ENCODE data around the gene QSOX1.
"Not testable (repeated sequence)": the region's sequence is repeated elsewhere in the genome, so short reads cannot be mapped to it uniquely, and the experiment has no call there.

The QSOX1 gene, protein sequence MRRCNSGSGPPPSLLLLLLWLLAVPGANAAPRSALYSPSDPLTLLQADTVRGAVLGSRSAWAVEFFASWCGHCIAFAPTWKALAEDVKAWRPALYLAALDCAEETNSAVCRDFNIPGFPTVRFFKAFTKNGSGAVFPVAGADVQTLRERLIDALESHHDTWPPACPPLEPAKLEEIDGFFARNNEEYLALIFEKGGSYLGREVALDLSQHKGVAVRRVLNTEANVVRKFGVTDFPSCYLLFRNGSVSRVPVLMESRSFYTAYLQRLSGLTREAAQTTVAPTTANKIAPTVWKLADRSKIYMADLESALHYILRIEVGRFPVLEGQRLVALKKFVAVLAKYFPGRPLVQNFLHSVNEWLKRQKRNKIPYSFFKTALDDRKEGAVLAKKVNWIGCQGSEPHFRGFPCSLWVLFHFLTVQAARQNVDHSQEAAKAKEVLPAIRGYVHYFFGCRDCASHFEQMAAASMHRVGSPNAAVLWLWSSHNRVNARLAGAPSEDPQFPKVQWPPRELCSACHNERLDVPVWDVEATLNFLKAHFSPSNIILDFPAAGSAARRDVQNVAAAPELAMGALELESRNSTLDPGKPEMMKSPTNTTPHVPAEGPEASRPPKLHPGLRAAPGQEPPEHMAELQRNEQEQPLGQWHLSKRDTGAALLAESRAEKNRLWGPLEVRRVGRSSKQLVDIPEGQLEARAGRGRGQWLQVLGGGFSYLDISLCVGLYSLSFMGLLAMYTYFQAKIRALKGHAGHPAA

DNA sequence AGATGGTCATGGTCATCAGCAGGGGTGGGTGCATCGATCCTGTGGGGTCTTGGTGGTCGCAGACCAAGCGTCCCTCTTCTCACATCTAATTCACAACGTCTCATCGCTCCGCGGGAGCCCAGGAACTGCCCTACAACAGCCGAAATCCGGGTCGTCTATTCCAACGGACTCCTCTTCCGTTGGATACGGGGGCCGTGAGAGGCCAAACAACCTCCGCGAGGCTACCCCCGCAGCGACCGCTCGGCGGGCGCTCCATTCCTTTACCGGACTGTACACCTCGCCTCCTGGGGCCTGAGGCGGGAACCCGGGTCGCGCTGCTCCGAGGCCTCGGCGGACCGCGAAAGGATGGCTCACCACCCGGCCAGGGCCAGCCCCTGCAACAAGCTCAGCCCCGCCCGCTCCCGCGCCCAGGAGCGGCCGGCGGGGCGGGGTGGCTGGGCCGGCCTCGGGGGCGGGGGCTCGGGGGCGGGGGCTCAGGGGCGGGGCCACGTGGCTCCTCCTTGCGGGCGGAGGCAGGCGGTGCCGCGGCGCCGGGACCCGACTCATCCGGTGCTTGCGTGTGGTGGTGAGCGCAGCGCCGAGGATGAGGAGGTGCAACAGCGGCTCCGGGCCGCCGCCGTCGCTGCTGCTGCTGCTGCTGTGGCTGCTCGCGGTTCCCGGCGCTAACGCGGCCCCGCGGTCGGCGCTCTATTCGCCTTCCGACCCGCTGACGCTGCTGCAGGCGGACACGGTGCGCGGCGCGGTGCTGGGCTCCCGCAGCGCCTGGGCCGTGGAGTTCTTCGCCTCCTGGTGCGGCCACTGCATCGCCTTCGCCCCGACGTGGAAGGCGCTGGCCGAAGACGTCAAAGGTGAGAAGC, at the start of gene QSOX1:
Gene QSOX1 (plus strand): TSS at position 545 of the 857 bp plus-strand sequence. CDS start 39 bp downstream, at position 584.
- peak; percentile 74 for DNase-seq (ENCODE audit: low read depth, low spot score)

DNA sequence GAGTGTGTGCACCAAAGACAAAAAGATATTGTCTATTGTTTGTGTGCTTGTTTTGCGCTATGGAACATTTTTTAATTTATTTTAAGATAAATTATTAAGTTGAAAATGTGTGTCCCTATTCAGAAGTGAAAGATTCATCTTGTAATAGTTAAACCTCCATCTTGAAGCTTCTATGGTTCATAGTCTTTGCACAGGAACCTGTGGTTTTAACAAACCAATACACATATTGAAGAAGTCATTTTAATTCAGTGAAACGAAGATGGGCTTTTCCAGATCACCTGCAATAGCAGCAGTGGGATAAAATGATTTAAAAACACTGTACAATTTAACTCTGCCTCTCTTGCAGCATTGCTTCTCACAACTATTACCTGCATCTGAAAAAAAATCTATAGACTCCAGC, 42.6 kb upstream of the QSOX1 start:
- DNase-seq (ENCODE audit: low read depth, low spot score): no peak

DNA sequence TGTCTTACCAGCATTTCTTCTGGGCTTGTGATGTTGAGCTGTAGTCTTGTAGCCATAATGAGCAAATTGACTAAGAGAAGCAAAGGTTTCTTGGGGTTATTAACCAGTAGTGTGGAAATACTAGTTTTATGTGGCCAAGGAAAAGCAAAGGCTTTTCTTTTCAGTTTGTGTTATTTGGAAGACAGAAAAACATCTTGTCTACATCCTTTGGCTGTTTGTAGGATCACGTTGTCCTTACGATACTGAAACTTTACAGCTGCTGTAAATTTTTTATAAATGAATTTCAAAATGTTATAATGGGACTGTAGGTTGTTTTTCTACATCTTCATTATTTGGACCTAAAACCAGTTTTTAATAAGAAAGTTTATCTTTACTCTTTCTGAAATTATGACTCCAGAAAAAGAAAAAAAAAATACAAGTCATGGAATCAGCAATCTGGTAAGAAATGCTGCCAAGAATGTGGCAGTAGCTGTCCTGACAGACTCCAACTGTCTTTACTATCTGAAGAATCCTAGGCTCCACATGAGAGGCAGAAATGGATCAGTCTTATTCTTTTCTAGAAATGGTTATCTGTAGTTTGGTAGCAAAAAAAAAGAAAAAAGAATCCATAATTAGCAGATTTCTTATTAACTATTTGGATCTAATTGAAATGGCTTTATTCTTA, 41.6 kb upstream of the QSOX1 start:
- DNase-seq (ENCODE audit: low read depth, low spot score): no peak

DNA sequence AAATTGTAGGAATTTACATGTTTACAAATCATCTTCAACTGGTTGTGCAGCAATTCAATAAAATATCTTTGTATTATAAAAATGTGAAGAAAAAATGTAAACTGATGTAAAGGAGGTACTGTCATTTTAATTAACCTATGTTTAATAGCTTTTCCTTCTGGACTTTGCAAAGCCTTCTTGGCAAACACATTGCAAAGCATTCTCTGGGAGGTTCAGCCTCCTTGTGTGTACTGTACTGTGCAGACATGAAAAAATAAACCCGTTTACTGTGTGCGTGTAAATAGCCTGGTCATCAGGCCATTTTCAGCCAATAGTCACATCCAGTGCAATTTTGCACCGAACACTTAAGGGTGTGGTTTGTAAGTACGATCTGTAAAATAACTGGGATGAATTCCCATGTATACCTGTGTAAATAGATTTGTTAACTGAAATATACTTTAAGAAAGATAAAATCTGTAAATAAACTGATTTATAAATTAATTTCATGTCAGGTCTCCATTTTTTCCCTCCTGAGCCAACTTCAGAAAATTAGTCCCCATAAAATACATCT, 40.2 kb upstream of the QSOX1 start:
- DNase-seq (ENCODE audit: low read depth, low spot score): no peak

DNA sequence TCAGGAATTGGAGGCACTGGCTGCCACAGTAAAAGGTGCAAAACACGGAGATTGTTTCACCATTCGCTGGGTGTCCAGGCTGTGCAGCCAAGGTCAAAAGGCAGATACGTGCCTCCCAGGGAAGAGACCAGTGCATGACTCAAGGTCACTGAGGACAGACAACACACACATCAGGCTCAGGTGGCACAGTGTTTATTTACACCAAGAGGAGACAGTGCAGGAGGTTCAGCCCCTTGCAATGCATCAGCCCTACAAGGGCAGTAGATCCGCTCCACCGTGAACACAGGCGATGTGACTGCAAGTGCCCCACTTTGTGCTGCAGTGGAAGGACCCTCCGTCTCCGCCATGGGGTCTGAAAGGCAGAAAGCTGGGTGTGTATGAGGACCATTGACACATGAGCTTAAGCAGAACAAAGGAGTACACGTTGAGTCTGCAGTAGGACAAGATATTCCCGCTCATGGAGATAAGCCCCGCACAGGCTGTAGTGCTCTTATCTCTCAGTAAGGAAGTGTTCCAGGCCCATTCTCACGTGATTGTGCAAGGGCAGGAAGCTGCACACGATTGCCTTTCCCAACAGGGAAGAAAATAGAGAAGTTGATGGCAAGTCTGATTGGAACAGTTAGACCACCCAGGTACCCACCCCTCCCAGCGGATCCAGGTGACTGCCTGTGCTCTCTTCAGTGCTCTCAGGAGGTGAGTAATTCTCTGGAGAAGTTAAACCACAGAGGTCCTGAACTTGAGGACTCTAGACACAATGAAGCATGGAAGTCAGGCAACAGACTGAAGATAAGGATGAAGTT, 37.5 kb upstream of the QSOX1 start:
- no peak for DNase-seq (ENCODE audit: low read depth, low spot score)

DNA sequence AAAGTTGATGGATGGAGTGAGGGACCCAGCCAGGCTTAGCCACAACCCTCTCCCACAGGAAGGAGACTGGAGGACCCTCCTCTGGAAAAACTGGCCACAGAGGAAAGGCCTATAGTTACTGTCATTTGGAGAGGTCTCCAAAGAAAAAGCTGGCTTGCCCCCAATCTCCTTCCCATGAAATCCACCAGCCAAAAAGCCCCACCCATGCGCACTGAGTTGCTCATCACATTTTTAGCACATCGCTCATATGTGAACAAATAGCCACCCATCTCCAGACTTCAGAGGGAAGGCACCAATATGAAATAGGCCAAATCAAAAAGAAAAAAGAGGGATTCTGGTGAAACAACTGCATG, 36.9 kb upstream of the QSOX1 start:
- DNase-seq (ENCODE audit: low read depth, low spot score): no peak

DNA sequence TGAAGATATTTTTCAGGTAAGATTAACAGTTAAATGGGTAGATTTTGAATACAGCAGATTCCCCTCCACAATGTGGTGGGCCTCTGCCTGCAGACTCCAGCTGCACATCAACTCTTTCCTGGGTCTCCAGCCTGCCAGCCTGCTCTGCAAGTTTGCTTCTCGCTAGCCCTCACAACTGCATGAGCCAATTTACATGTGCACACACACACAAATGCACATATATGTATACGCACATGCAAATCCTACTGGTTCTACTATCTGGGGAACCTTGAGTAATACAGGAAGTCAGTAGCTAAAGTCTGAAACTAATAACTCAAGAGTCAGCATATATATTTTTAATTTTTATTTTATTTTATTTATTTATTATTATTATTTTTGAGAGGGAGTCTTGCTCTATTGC, 34.8 kb upstream of the QSOX1 start:
- no peak for DNase-seq (ENCODE audit: low read depth, low spot score)

DNA sequence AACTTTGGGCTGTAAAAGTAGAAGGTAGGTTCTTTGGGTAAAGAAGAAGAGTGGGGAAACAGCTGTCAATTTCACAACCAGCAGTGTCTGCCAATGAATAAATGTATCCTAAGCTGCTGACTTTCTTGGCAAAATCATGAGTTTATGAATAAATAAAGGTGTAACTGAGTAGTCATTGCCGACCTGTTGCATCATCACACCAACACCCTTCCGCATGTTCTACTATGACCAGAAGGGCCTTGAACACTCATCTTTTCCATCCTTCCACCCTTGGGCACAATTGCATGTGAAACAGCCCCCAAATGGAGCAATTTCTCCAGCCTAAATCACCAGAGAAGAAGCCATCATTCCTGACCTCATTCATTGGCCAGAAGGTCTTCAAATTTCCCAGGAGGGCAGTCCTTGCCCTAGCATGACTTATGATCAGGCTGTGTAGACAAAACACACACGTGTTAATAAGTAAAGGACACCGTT, 31.2 kb upstream of the QSOX1 start:
- DNase-seq (ENCODE audit: low read depth, low spot score): no peak

DNA sequence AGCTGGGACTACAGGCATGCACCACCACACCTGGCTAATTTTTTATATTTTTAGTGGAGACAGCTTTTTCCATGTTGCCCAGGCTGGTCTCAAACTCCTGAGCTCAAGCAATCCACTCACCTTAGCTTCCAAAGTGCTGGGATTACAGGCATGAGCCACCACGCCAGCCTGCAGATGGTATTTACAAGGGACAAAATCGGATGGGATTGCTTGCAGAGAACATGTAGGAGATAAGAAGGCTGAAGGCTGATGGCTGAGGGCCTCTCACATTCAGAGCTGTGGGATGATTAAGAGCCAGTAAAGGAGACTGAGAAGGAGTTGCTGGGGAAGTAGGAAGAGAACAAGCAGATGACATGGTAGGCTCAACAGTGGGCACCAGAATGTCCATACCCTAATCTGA, 24.0 kb upstream of the QSOX1 start:
- DNase-seq (ENCODE audit: low read depth, low spot score): no peak

DNA sequence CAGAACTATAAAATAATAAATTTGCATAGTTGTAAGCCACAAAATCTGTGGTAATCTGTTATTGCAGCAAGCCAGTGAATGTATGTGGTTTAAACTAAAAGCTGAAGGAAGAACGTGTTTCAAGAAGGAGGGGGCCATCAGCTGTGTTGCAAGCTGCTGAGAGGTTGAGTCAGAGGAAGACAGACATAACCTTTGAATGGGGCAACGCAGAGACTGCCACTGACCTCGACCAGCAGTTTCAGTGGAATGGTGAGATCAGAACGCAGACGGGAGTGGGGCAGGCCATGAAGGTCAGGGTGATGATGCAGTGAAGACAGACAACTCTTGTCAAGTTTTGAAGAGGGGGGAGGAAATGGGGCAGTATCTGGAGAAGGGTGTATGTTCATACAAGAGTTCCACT, 23.2 kb upstream of the QSOX1 start:
- no peak for DNase-seq (ENCODE audit: low read depth, low spot score)

DNA sequence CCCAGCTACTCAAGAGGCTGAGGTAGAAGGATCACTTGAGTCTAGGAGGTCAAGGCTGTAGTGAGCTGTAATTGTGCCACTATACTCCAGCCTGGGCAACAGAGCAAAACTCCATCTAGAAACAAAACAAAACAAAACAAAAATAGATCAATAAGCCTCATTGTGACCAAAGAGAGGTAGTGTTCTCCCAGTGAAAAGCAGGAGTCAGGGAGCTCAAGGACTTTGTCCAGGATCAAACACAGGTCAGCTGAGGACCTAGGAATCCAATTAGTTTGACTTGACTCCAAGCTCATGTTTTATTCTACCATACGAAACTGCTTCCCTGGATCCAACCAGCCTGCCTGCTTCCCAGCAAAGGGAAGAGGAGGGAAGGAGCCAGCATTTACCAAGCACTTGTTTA, 21.5 kb upstream of the QSOX1 start:
- no peak for DNase-seq (ENCODE audit: low read depth, low spot score)

DNA sequence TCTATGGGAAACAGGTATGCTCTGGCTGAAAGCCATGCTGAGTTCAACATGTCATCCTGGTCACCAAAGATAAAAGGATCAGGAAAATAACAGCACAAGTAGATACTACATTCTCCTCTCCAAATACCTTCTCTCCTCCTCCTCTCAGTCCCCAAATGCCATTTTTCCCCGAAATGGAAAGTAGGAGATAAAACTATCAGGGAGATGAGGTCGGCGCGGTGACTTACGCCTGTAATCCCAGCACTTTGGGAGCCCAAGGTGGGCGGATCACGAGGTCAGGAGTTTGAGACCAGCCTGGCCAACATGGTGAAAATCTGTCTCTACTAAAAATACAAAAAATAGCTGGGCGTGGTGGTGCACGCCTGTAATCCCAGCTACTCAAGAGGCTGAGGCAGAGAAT, 21.0 kb upstream of the QSOX1 start:
- DNase-seq (ENCODE audit: low read depth, low spot score): not testable (repeated sequence)

DNA sequence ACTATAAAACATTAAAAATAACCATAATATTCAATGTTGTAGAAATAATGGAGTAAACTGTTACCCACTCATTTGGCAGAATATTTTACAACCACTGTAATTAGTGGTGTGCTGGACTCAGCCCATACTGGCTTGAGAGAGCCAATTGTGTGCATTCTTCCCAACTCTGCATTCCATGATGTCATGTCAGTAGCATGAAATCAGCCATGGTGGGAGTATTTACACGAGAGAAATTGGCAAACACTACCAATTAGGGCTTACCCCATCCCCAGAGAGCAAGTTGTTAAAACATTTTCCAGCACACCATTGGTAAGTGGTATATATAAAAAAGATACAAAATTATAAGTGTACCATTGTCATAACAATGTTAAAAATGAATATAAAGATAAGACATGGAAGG, 19.1 kb upstream of the QSOX1 start:
- no peak for DNase-seq (ENCODE audit: low read depth, low spot score)

DNA sequence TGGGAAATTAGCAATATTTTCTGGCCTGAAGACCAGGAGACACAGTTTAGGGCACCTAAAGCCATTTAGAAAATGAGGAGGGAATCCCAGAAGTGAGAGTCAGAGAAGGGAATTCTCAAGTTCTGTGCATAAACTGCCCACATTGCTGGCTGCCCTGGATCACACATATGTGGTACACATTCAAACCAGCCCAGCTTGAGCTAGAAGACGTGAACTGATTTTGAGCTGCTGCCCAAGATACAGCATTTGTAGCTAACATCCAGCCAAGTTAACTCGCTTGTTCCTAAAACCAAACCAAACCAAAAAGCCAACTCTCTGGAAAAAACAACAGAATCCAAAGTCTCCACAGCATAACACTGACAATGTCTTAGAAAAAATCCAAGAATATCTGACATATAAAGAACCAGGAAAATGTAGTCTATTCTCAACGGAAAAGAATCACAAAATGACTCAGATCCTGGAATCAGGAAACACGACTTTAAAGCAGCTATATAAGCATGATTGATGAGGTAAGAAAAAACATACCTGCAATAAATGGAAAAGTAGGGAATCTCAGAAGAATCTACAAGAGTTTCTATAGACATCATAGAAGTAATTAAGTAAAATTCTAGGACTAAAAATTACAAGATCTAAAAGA, 18.2 kb upstream of the QSOX1 start:
- DNase-seq (ENCODE audit: low read depth, low spot score): no peak

DNA sequence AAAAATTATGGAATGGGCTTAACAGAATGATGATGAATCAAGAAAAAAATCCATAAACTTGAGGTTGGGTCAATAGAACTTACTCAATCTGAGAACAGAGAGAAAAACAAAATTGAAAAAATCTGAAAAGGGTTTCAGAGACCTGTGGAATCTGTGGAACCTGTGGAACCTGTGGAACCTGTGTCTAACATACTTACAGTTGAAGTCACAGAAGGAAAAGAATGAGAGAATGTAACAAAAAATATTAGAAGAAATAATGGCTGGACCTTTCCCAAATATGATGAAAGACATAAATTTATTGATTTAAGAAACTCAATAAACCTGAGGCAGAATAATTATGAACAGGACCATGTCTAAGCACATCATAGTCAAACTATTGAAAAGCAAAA, 17.7 kb upstream of the QSOX1 start:
- DNase-seq (ENCODE audit: low read depth, low spot score): no peak

DNA sequence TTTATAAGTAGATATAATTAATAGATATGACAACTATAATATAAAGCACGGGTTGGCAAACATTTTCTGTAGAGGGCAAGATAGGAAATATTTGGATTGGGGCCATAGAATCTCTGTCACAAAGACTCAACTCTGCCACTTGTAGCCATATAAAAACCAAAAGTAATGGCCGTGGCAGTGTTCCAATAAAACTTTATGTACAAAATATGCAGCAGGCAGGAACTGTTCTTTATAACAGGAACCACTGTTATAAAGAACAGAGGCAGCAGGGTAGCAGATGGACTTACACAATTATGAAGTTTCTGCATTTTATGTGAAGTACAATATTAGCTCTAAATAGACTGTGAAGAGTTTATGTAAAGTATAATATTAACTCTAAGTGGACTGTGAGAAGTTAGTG, 16.9 kb upstream of the QSOX1 start:
- no peak for DNase-seq (ENCODE audit: low read depth, low spot score)

DNA sequence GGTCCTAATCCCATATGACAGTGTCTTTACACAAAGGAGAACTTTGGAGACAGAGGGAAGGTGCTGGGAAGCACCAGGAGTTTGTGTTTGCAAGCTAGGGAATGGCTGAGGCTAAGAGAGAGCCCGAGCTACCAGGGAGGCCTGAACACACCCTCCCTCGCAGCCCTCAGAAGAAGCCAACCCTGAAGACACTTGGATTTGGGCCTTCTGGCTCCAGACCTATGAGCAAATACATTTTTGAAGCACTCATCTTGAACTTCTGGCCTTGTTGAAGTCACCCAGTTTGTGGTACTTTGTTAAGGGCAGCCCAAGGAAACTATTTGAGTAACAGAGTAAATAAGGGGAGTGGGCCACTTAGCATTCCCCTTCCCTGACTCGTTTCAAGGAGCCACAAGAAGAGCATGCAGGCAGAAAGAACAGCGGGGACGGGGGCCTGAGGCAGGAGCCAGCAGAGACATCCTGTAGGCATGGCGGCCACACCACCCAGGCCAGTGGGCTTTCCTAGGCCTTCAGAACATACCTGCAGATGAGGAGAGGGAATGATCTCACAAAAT, 13.2 kb upstream of the QSOX1 start:
- DNase-seq (ENCODE audit: low read depth, low spot score): no peak

DNA sequence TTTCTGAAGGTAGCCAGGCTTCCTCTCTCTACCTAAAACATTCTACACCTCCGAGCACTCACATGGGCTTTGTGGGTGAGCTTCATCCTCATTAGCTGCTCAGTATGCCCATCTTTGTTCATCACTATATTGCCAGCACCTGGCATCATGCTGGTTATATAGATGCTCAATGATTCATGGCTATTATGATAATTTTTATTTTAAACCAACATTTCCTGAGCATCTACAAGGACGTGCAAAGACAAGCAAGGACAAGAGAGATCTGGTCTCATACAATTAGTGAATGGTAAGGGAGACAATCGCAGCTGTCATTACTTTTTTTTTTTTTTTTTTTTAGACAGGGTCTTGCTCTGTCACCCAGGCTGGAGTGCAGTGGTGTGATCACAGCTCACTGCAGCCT, 11.3 kb upstream of the QSOX1 start:
- no peak for DNase-seq (ENCODE audit: low read depth, low spot score)

DNA sequence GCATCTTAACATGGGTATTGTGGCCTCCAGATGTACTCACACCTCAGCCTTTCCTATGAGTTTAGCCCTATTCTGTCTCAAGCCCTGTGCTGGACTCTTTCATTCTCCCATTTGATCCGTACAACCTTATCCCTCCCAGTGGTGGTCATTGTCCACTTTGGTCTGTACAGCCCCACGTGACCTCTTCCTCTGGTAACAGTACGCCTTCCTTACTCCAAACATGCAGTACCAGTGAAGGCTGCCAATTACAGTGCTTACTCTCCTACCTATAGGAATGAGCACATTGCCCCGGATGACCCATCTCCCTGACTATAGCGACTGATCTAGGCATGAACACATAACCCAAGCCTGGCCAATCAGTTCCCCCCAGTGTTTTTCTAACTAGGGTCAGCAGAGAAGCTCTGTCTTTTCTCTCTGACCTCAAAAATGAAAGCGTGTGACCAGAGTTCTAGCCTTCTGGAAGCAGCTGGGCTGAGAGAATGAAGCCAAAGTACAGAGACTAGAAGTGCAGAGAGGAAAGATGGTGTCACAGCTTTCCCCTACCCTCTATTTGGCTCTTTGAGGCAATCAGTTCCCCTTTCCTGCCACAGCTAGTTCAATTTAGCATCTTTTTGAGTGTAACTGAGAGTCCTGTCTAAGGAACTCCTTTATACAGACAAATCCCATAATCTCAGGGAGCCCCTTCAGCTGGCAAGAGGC, 9.9 kb upstream of the QSOX1 start:
- DNase-seq (ENCODE audit: low read depth, low spot score): no peak

Measured in activated CD4-positive, CD25-positive, alpha-beta regulatory T cell treated with anti-CD3 and anti-CD28 coated beads, Interleukin-2, amount 50 U/mL, for 16 hours (primary cell).